SK-N-MC (cell line): ENCODE data around the gene GEMIN7.

Experiments
- DNase-seq: peaks from one replicate; pipeline ENCODE4 v3.0.0-alpha.2; 2011; ENCODE audit warnings: low read depth, low spot score
- H3K27ac ChIP-seq: fragments of 200-600 bp; sonication (generic); 2 replicates; pipeline ENCODE4 v1.5.1; 2016; ENCODE audit warnings: mixed run types
- H3K36me3 ChIP-seq: fragments of 200-600 bp; sonication (generic); 2 replicates; pipeline ENCODE4 v1.6.1; 2017; ENCODE audit warnings: antibody characterized with exemption, low read length, mixed read lengths; ENCODE audit not compliant: insufficient read depth
- H3K4me3 ChIP-seq: fragments of 200-600 bp; sonication (generic); 2 replicates; pipeline ENCODE4 v1.5.1; 2016
- H3K9ac ChIP-seq: fragments of 200-600 bp; sonication (generic); 2 replicates; pipeline ENCODE4 v1.8.0; 2017; ENCODE audit warnings: mixed run types, mixed read lengths; ENCODE audit not compliant: insufficient read length
- H3K9me3 ChIP-seq: fragments of 200-600 bp; sonication (generic); 2 replicates; pipeline ENCODE4 v1.6.1; 2017; ENCODE audit warnings: low read depth, mild to moderate bottlenecking, antibody characterized with exemption, low read length, moderate library complexity, mixed read lengths
- EZH2 ChIP-seq: fragments of 200-600 bp; sonication (generic); IDR thresholded peaks from one replicate; pipeline ENCODE4 v1.6.1; 2017; ENCODE audit warnings: antibody characterized with exemption
- FOXP2 ChIP-seq: optimal IDR thresholded peaks from 2 replicates; pipeline ENCODE3; 2011; ENCODE audit warnings: mild to moderate bottlenecking, moderate library complexity; ENCODE audit not compliant: insufficient read depth; ENCODE audit errors: extremely low read length, control extremely low read depth
- POLR2AphosphoS5 ChIP-seq: IDR thresholded peaks from 2 replicates; pipeline ENCODE4 v1.6.1; 2012; ENCODE audit warnings: mild to moderate bottlenecking, low read depth, low read length, borderline replicate concordance

GEMIN7 gene

DNA sequence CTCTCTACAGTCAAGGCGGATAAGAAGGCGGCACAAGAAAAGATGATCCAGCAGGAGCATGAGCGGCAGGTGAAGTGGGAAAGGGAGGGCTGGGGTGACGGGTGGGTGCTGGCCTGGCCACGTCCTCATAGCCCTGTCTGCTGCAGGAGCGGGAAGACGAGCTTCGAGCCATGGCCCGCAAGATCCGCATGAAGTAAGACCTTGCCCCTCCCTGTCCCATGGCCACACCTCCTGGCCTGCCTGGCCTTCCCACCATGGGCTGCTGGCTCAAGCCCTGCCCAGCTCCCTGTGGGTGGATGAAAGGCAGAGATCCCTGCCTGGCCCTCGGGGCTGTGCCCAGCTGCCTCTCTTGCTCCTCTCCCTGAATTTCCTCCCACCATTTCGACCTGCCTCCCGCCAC lies 10.0 kb upstream of the GEMIN7 start:
- Histone ChIP-seq H3K36me3 (peaks cover 38% of the 10 kb centered on the region), H3K9ac (no peak overlapping the region), H3K4me3 (no peak overlapping the region), H3K27ac (no peak overlapping the region), H3K9me3 (no peaks in the 10 kb centered on the region)
- TF ChIP-seq EZH2 (no peak), FOXP2 (no peak), POLR2AphosphoS5 (no peak)
- DNase-seq: no peak

DNA sequence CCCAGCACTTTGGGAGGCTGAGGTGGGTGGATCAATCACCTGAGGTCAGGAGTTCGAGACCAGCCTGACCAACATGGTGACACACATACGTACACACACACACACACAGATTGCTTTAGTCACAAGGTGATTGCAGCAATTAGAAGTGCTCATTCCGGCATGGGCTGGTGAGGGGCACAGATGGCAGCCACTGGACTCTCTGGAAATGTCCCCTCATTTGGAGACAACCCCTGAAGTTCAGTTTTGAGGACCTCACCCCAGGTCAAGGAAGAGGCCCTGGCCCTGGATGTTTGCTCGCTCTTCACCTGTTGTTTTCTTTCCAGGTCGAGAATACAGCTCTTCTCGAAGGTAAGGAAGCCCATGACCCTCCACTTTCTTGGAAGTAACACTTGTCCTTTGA lies 8.8 kb upstream of the GEMIN7 start:
- H3K9ac ChIP-seq: no peak overlapping the region
- H3K9me3 ChIP-seq: no peaks in the 10 kb centered on the region
- H3K27ac ChIP-seq: no peak overlapping the region
- H3K36me3 ChIP-seq: peaks cover 30% of the 10 kb centered on the region; the same call in 1 of the 2 replicates
- DNase-seq: no peak
- H3K4me3 ChIP-seq: no peak overlapping the region
- TF ChIP-seq FOXP2 (no peak), POLR2AphosphoS5 (no peak), EZH2 (no peak)

DNA sequence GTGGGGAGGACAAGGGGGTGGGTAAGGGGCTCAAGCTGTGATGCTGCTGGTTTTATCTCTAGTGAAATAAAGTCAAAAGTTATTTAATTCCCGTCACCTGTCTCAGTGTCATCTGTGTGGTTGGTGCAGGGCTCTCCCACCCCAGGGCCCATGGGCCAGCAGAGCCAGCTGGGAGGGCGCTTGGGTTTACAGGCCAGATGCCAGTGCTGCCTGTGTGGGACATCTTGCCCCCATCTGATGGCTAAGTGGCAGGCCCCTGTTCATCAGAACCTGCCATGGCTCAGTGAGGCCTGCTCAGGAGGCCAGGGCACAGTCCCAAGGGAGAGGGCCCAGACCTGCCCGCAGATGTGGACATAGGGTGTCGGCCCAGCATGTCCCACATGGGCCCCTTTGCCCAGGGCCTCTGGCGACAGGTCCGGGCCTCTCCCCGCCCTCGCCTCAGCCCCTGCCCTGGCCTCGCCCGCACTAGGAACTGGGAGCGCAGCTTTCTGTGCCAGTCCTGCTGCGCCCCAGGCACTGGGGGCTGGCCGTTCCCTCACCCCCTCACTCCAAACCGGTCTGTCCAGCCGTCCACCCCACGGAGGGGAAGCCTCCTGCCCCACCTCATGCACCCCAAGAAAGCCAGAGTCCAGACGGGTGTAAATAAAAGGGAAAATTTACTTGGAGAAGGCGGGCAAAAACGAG lies 8.1 kb upstream of the GEMIN7 start:
- no peak overlapping the region for H3K27ac ChIP-seq
- DNase-seq: no peak
- no peak for TF ChIP-seq POLR2AphosphoS5
- no peak for TF ChIP-seq EZH2
- no peak for TF ChIP-seq FOXP2
- H3K9me3 ChIP-seq: no peaks in the 10 kb centered on the region
- H3K36me3 ChIP-seq: peaks cover 25% of the 10 kb centered on the region; the same call in 1 of the 2 replicates
- H3K4me3 ChIP-seq: no peak overlapping the region
- H3K9ac ChIP-seq: no peak overlapping the region

DNA sequence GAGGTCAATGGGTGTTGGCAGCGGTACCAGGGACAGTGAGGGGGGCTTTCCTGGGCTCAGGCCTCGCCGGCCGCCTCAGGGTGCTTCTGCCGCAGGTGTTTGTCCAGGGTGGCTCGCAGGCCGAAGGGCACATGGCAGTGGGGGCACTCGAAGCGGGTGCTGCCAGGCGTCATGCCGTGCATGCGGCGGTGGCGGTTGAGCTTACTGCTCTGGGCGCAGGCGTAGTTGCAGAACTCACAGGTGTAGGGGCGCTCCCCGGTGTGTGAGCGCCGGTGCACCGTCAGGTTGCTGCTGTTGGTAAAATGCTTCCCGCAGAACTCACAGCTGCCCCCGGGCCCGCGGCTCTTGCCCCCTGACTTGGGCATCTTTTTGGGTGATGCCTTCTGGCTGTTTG lies 7.5 kb upstream of the GEMIN7 start:
- TF ChIP-seq FOXP2 (no peak), EZH2 (no peak), POLR2AphosphoS5 (no peak)
- H3K9me3 ChIP-seq: no peaks in the 10 kb centered on the region
- H3K4me3 ChIP-seq: no peak overlapping the region
- peaks cover 25% of the 10 kb centered on the region; the same call in 1 of the 2 replicates for H3K36me3 ChIP-seq
- no peak overlapping the region for H3K27ac ChIP-seq
- DNase-seq: no peak
- no peak overlapping the region for H3K9ac ChIP-seq

DNA sequence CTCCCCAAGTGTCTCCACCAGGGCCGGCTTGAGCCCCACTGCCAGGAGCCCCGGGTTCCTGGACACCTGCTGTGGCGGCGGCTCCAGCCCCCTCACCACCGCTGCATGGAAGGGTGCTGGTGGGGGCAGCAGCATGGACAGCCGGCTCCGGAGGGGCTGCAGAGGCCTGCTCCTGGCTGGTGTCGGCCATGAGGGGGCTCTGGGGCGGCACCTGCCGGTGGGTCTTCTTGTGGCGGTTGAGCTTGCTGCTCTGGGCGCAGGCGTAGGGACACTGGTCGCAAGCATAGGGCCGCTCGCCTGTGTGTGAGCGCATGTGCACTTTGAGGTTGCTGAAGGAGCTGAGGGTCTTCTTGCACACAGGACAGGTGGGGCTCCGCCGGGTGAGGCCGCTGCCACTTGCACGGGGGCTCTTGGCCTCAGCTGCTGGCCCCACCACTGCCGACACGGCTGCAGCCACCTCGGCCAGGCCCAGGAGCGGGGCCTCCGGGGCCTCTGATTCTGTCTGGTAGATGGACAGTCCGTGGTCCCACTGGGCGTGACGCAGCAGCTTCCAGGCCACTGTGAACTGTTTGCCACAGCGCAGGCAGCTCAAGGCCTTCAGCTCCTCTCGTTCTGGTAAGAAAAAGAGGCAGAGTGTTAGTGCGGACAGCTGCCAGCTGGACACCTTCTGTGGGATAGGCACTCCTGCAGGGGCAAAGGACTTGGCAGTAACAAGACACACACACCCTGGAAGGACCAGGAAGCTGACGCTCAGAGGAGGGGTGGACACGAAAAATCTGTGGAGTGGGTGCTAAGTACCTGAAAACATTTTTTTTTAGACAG lies 6.9 kb upstream of the GEMIN7 start:
- H3K27ac ChIP-seq: 0 out of 2 replicates have a peak overlapping the region, but pooled peaks have one; percentile 50
- TF ChIP-seq POLR2AphosphoS5 (no peak), FOXP2 (no peak)
- no peak for DNase-seq
- H3K4me3 ChIP-seq: no peak overlapping the region
- H3K9ac ChIP-seq: no peak overlapping the region
- H3K9me3 ChIP-seq: no peaks in the 10 kb centered on the region
- H3K36me3 ChIP-seq: peaks cover 25% of the 10 kb centered on the region; the same call in 1 of the 2 replicates

DNA sequence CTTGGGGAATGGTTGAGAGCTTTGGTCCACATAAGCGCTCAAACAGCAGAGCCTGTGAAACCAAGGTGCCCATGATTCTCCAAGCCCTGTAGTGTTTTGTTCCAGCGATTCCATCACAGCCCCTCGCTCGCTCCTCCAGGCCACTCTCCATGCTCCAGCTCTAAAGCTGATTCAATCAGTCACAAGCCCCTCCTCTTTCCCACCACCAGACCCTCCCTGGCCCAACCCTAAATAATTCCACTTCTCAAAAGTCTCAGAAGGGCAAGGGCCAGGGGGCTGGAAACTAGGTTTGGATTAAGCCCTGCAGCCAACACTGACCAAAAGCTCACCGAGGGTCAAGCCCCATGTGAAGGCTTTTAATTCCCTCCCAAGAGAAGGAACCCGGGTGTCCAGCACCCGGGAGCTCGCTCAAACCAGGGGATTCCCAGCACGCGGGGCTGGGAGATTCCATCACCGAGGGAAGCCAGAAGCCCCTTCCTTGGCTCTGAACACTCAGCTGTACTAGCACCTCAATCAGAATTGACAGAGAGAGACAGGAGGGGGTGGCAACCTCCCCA lies 4.2 kb upstream of the GEMIN7 start:
- H3K9me3 ChIP-seq: no peaks in the 10 kb centered on the region
- TF ChIP-seq POLR2AphosphoS5 (no peak), EZH2 (no peak), FOXP2 (no peak)
- no peak overlapping the region for H3K4me3 ChIP-seq
- H3K9ac ChIP-seq: no peak overlapping the region
- peaks cover 11% of the 10 kb centered on the region; the same call in 1 of the 2 replicates for H3K36me3 ChIP-seq
- H3K27ac ChIP-seq: peak overlapping the region; percentile 42; the same call in 1 of the 2 replicates
- no peak for DNase-seq

DNA sequence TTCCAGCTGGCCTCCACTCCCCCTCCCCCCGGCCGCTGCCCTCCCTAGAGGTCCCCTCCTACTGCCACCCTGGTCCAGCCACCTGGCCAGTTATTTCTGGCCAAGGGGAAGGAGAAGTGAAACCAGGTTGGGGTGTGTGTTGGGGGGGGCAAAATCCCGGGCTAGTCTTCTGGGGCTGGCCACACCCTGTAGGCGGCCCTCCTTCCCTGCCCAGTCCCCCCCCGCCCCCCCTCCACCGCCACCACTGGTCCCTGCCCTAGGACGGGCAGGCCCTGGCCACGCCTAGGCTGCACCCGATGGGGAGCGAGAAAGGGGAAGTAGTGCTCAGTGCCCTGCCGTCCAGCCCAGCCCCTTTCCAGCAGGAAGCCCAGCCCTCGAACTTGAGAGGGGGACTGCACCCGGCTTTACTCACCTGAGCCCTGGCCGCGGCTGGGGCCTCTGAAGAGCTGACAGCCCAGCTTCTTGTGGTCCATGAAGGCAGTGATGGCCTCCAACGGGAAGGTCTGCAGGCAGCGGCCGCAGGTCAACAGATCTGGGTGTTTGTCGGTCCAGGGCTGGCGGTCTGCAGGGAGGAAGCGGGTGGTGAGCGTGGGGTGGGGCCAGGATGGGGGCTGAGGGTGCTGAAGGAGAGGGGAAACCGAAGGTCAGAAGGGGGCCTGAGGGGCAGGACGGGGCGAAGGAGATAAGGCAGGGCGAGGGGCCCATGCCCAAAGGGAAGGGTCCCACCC lies 3.6 kb upstream of the GEMIN7 start:
- Histone ChIP-seq H3K27ac (no peak overlapping the region), H3K9me3 (no peaks in the 10 kb centered on the region), H3K4me3 (peak overlapping the region; percentile 68), H3K36me3 (peaks cover 5% of the 10 kb centered on the region; the same call in 1 of the 2 replicates), H3K9ac (peak overlapping the region; percentile 17)
- TF ChIP-seq FOXP2 (no peak), POLR2AphosphoS5 (no peak), EZH2 (no peak)
- no peak for DNase-seq
